Body of pancreas (tissue), 4 donors: ENCODE data around the gene GPATCH2. TPM values are rescaled to one million over a fixed set of nuclear protein-coding genes. Genes with fewer than 3 reads are reported as not detected.

Experiments
- ATAC-seq: fragments of 150-250 bp; one replicate; pipeline ENCODE4 v1.9.1; 2016
- DNase-seq, 4 donors: peaks; one replicate each; pipeline ENCODE4 v3.0.0-alpha.2; 2019
- H3K27ac ChIP-seq, 4 donors: fragments of 200-600 bp; sonication (generic); 1 replicate in 3 of 4; 2 replicates in 1 of 4; pipeline versions ENCODE4 v1.5.1 to v1.6.1; 2016 to 2019; ENCODE audit warnings: mild to moderate bottlenecking in 1 of 4, mixed read lengths in 1 of 4, moderate library complexity in 1 of 4
- H3K27me3 ChIP-seq, 2 donors: fragments of 200-600 bp; sonication (generic); one replicate each; pipeline ENCODE4 v1.6.0; 2016; ENCODE audit warnings: mild to moderate bottlenecking in 1 of 2
- H3K36me3 ChIP-seq, 2 donors: fragments of 200-600 bp; sonication (generic); replicated peaks in 1 of 2; 2 replicates each; pipeline ENCODE4 v1.5.1; 2016; ENCODE audit warnings: low read depth in 2 of 2; ENCODE audit not compliant: insufficient read depth in 1 of 2
- H3K4me1 ChIP-seq: fragments of 200-600 bp; sonication (generic); one replicate; pipeline ENCODE4 v1.6.0; 2016
- H3K4me3 ChIP-seq, 2 donors: fragments of 200-600 bp; sonication (generic); 1 replicate in 1 of 2; 2 replicates in 1 of 2; pipeline ENCODE4 v1.5.1; 2016 to 2019
- H3K9me3 ChIP-seq, 3 donors: fragments of 200-600 bp; sonication (generic); 1 replicate in 2 of 3; 2 replicates in 1 of 3; pipeline ENCODE4 v1.5.1; 2016
- POLR2A ChIP-seq, 3 donors: fragments of 450-650 bp; IDR thresholded peaks; one replicate each; pipeline ENCODE4 v1.6.1; 2016; ENCODE audit warnings: antibody characterized with exemption in 3 of 3, mild to moderate bottlenecking in 2 of 3
- WGBS, 2 donors: methylation state at CpG; one replicate each; pipeline ENCODE4 v1.1.5; 2017; 5-methylcytosine and 5-hydroxymethylcytosine counted together
- intact Hi-C: fragments of 100-400 bp; cut with DNase I; formaldehyde crosslinking; loops from one replicate; pipeline ENCODE4 v1.15.1; 2023
- total RNA-seq, 2 donors: library from RNA; depleted of rRNA; stranded (reverse); fragments of >200 nt; gene quantifications; one replicate each; pipeline ENCODE4 v1.1.0, GENCODE V29; 2016
- TF ChIP-seq, protein P1 (sequence below), 7 experiments: fragments of 450-650 bp in 4 of 7; fragments of 200-600 bp in 3 of 7; sonication (generic) in 3 of 7; IDR thresholded peaks; one replicate each; pipeline ENCODE4 v1.5.1; 2016 to 2019; ENCODE audit warnings: antibody characterized with exemption in 7 of 7

Gene GPATCH2
- total RNA-seq, 2 donors from 2014 or later = 9.6 to 32.0 TPM

DNA sequence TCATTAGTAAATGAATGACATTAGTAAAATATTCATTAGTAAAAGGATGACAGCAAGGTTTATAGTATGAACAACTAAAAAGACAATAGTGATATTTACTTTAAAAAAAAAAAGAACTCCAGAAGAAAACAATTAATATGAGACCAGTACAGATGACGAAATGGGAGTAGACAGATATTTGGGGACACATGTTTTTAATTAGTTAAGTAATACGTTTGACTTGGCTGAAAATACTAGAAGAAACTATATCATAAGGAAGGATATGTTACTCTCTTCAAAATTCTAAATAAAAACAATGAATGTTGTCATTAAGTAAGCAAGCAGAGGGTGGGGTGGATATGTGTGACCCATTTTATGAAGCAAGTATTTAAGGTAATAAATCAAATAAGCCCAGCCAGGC lies 61.9 kb downstream of the GPATCH2 start:
- Histone ChIP-seq H3K27me3 (no peaks in the 10 kb centered on the region), H3K9me3 (no peaks in the 10 kb centered on the region), H3K4me1 (peaks cover 2% of the 10 kb centered on the region), H3K4me3 (no peak overlapping the region), H3K36me3 (no peaks in the 10 kb centered on the region), H3K27ac (no peak overlapping the region)
- TF ChIP-seq, protein P1, sequence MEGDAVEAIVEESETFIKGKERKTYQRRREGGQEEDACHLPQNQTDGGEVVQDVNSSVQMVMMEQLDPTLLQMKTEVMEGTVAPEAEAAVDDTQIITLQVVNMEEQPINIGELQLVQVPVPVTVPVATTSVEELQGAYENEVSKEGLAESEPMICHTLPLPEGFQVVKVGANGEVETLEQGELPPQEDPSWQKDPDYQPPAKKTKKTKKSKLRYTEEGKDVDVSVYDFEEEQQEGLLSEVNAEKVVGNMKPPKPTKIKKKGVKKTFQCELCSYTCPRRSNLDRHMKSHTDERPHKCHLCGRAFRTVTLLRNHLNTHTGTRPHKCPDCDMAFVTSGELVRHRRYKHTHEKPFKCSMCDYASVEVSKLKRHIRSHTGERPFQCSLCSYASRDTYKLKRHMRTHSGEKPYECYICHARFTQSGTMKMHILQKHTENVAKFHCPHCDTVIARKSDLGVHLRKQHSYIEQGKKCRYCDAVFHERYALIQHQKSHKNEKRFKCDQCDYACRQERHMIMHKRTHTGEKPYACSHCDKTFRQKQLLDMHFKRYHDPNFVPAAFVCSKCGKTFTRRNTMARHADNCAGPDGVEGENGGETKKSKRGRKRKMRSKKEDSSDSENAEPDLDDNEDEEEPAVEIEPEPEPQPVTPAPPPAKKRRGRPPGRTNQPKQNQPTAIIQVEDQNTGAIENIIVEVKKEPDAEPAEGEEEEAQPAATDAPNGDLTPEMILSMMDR (IDR thresholded peaks at IDR 0.05) = no peak
- TF ChIP-seq POLR2A (IDR thresholded peaks at IDR 0.05) = no peak
- DNase-seq = no peak
- no peak for ATAC-seq
- WGBS, 2 donors = 85 to 88% methylated on average over 2 of the region's 2 CpGs
- intact Hi-C loops = no loop called here

- ATAC-seq (no peak), DNase-seq (no peak)
- no peak overlapping the region for H3K4me3 ChIP-seq
- H3K27ac ChIP-seq = no peak overlapping the region
- no peaks in the 10 kb centered on the region for H3K9me3 ChIP-seq
- no peaks in the 10 kb centered on the region for H3K27me3 ChIP-seq
- H3K36me3 ChIP-seq = no peaks in the 10 kb centered on the region
- no peaks in the 10 kb centered on the region for H3K4me1 ChIP-seq
- WGBS, 2 donors = 92 to 93% methylated on average over 4 of the region's 4 CpGs
- TF ChIP-seq POLR2A (IDR thresholded peaks at IDR 0.05) = no peak
- TF ChIP-seq, protein P1 (IDR thresholded peaks at IDR 0.05) = no peak
- intact Hi-C loops = no loop called here
Observed at GRCh38 chr1:217568200-217568599, 62.7 kb downstream of the GPATCH2 start.

- ATAC-seq (no peak), DNase-seq (no peak)
- H3K4me1 ChIP-seq = no peaks in the 10 kb centered on the region
- H3K36me3 ChIP-seq = no peaks in the 10 kb centered on the region
- H3K27me3 ChIP-seq = no peaks in the 10 kb centered on the region
- TF ChIP-seq, protein P1 (IDR thresholded peaks at IDR 0.05) = no peak
- no peak for TF ChIP-seq POLR2A (IDR thresholded peaks at IDR 0.05)
- no peaks in the 10 kb centered on the region for H3K9me3 ChIP-seq
- WGBS, 2 donors = 91 to 93% methylated on average over 3 of the region's 3 CpGs
- no peak overlapping the region for H3K4me3 ChIP-seq
- intact Hi-C loops = no loop called here
- no peak overlapping the region for H3K27ac ChIP-seq
Observed at GRCh38 chr1:217564833-217565232, 66.1 kb downstream of the GPATCH2 start.

DNA sequence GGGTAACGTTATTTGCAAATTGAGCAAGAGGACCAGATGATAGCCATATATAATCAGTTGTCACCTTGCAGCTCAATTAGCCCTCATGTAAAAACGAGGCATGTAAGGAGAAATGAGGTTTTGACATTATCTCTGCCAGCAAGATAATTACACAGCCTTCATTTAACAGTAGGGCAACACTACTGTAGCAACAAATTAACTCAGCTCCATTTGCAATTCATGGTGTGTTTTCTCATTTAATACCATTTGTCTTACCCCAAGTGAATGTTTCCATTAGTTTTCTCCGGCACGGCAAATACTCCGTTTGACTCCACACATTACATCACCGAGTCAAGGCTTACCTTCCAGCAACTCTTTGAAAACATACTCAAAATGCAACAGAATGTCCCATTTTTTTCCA lies 66.7 kb downstream of the GPATCH2 start:
- no peak overlapping the region for H3K27ac ChIP-seq
- TF ChIP-seq, protein P1 (IDR thresholded peaks at IDR 0.05) = no peak
- no peak for TF ChIP-seq POLR2A (IDR thresholded peaks at IDR 0.05)
- H3K9me3 ChIP-seq = no peaks in the 10 kb centered on the region
- intact Hi-C loops = no loop called here
- no peaks in the 10 kb centered on the region for H3K36me3 ChIP-seq
- WGBS, 2 donors = 77 to 83% methylated on average over 6 of the region's 6 CpGs
- no peaks in the 10 kb centered on the region for H3K4me1 ChIP-seq
- DNase-seq = no peak
- no peak for ATAC-seq
- no peaks in the 10 kb centered on the region for H3K27me3 ChIP-seq
- H3K4me3 ChIP-seq = no peak overlapping the region

GRCh38 chr1:217563179-217563578 lies 67.7 kb downstream of the GPATCH2 start:
- ATAC-seq (no peak), DNase-seq (no peak)
- Histone ChIP-seq H3K27ac (no peak overlapping the region), H3K27me3 (no peaks in the 10 kb centered on the region), H3K4me3 (no peak overlapping the region), H3K4me1 (no peaks in the 10 kb centered on the region), H3K36me3 (no peaks in the 10 kb centered on the region), H3K9me3 (no peaks in the 10 kb centered on the region)
- TF ChIP-seq, protein P1 (IDR thresholded peaks at IDR 0.05) = no peak
- intact Hi-C loops = no loop called here
